GM21825 (cell line): ENCODE results near the gene ELMO2.

ENCODE experiments used
- ATAC-seq: cut with Tn5 transposase; IDR thresholded peaks from one replicate; pipeline ENCODE4 v1.9.1; 2021; ENCODE audit warnings: mild to moderate bottlenecking, moderate library complexity; ENCODE audit not compliant: unreplicated experiment

ELMO2 gene

GRCh38 chr20:46367967-46368901 lies 38.2 kb downstream of the ELMO2 start:
- no peak for ATAC-seq

- ATAC-seq, result no peak
Observed at GRCh38 chr20:46367234-46367633, 39.2 kb downstream of the ELMO2 start.

DNA sequence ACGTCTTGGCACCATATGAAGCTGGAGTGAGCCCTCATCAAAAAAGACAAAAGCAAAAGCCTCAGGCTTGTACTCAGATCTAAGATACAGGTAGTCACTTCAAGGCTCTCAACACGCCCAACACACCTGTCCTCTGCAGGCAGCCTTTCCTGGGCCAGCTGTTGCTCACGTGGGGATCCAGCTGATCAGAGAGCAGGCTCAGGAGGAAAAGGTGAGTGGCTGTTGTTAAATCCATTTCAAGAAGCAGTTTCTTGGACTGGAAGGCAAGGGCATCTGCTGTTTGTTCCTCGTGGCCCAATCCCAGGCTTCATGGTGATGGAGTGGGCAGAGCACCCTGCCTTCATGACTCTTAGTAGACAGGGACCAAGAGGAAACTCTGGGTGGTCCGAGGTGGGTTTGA lies 39.6 kb downstream of the ELMO2 start:
- no peak for ATAC-seq

DNA sequence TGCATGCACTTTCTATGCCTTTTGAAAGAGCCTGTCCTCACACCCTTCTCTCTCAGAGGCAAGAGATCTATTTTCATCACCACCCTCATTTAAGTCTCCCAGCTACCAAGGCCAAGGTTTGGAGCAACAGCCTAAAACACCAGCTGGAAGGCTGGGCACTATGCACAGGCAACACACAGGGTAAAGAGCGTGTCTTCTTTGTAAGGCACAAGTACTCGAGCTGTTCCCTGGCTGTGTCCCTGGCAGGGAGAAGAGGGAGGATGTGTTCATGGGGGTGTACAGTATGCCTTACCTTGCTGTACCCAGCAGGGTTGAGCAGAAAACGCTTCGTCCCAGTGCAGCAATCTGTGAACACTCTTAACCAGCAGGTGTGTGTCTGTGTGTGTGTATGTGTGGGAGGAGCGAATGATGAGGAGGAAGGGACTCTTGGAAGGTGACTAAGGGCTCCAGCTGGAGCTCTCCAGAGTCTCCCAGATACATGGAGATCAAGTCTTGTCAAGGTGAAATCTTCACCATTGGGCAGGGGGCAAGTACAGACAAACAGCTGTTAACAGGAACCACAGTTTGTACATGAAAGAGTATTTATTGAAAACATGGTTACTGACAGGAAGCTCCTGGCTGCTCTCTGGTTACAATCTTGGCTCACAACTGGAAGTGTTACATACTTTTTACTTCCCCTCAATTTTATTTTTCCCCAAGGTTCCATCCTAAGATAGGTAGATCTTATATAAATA lies 40.8 kb downstream of the ELMO2 start:
- ATAC-seq, result no peak

DNA sequence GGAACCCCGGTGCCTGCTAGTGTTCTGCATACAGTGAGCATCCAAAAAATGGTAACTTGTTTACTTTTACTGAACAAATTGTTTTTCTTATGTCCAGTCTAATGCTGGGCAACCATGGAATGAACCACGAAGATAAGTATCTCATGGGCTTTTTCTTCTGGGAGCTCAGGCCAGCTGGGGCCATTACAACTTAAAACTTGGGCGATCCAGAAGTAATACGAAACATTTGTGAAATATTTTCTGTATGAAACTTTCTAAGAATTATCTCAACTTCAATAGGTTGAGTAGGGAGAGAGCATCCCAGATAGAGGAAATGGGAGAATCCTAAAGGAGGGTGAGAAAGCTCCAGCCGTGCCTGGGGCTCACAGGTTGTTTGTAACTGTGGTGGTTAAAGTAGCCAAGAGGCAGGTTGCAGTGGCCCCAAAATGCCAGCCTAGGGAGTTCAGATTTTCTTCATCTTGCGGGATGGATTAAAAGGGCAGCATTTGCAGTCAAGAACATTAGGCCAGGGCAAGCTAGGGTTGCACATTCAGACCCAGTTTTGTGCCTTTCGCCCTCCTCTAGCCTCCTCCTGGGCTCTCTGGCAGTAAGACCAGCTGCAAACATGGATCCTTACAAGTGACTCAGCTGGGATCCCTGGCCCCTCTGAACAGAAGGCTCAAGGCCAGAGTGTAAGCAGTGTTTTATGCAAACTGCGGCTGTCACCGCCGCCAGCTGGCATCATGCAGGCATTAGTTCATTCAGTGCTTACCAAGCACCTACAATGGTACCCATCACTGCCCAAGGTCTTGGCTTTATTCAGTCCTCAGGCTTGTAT lies 41.5 kb downstream of the ELMO2 start:
- no peak for ATAC-seq

DNA sequence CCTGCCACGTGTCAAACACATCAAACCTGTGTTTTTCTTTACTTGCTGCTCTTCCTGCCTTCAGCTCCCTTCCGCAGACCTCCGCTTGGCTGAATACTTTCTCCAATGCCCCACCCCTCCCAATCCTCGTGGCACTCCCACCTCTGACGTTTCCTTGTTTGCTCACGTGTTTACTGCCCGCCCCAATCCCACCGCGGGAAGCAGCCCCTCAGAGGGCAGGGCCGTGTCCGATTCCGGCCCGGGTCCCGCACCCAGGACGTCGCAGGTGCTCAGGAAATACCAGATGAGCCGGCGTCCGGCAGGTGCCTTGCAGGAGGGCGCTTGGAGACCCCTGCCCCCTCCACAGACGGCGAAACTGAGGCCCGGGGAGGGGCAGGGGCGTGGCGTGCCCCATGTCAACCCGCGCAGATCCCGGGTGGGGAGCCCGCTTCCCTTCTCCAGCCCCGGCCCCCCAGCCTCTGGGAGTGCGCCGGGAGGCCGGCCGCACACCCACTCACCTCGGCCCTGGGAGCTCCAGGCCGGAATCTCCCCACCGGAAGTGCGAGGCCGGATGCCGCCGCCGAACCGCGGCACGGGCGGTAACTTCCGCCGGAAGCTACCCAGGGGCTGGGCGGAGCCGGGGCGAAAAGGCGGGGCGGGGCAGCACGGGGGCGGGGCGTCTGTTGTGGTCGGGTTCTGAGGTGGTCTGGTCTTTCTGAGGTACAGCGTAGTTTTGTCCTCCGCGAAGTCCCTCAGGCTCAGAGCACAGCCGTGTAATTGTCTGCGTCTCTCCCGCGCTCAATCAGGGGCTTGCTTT lies 42.3 kb downstream of the ELMO2 start:
- peak; percentile 54 for ATAC-seq

DNA sequence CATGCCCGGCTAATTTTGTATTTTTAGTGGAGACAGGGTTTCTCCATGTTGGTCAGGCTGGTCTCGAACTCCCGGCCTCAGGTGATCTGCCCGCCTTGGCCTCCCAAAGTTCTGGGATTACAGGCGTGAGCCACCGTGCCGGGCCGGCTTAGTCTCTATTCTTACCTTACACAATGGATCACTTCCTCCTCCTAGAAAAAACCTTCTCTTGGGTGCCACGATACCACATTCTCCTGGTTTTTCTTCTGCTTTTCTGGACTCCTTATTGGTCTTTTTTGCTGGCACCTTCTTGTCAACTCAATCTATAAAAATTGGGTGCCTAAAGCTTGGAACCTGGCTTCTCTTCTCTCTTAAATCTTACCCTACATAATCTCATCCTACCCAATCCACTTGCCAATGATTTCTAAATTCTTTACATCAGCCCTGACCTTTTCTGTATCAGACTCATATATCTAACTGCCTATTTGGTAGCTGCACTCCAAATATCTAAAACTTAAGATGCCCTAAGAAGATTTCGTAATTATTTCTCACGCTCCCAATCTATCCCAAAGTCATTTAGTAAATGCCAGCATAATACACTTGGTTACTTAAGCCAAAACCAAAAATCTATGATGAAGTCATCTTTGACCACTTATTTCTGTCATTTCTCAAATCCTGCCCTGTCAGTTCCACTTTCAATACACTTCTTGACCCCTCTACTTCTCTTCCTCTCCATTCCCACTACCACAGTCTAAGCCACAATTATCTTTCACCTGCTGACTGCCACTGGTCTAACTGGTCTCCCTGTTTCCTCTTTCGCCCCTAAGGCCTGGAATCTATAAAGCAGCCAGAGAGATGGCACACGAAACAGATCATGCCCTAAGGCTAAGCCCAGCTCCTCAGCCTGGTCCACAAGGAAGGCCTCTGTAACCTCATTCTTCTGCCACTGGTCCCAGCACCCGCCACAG lies 43.2 kb downstream of the ELMO2 start:
- peak; percentile 4 for ATAC-seq

GRCh38 chr20:46361811-46362210 lies 44.6 kb downstream of the ELMO2 start:
- ATAC-seq, result no peak

GRCh38 chr20:46361381-46361780 lies 45.0 kb downstream of the ELMO2 start:
- ATAC-seq, result no peak

DNA sequence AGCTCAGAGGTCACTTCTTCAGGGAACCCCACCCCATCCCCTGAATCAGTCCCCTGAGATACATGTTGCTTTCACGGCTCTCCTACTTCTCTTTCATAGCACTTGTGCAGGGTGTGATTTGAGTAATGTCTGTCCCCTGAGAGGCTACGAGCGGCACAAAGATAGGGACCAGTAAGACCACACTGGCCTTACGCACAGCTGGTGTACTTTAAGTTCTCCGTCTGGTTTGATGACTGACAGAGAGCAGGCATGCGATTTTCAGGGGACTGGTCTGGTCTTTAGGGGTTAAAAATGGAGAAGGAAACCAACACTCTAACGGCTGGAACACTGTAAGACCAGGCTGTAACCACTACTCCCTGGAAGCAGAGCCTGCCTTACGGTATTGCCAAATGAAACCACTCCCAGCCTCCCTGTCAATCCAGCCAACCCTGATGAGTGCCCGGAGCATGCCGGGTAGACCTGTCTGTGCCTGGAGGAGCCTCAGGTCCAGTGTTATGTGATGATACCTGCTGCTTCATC lies 47.1 kb downstream of the ELMO2 start:
- ATAC-seq, result no peak

DNA sequence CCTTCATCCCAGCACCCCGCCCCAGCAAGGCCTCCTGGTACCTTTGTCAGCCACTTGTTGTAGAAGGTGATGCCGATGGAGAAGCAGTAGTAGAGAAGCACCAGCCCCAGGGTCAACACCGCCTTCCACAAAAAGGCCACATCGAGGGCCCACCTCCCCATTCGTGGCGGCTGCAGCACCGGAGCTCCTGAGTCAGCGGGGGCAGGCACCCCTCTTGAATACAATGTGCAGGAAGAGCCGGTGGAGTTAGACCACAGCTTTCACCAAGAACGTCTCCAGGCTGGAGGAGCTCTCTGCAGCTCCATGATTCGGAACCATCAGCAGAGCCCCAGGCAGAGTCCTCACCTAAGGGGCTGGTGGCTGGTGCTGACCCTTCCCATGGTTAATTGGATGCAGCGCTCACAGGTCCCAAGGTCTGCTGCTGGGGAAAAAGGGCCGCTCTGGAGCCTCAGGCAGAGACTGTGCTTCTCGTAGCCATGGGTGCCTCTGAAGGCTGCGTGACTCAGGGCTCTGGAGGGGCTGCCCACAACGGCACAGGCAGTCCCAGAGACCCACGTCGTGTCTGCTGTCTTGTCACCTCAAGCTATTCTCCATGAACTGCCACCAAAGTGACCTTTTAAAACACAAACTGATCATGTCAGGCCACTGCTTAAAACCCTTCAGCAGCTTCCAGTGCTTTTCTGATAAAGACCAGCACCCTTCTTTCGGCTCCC lies 47.9 kb downstream of the ELMO2 start:
- ATAC-seq, result no peak

- ATAC-seq, result no peak
Observed at GRCh38 chr20:46357030-46357514, 49.3 kb downstream of the ELMO2 start.

DNA sequence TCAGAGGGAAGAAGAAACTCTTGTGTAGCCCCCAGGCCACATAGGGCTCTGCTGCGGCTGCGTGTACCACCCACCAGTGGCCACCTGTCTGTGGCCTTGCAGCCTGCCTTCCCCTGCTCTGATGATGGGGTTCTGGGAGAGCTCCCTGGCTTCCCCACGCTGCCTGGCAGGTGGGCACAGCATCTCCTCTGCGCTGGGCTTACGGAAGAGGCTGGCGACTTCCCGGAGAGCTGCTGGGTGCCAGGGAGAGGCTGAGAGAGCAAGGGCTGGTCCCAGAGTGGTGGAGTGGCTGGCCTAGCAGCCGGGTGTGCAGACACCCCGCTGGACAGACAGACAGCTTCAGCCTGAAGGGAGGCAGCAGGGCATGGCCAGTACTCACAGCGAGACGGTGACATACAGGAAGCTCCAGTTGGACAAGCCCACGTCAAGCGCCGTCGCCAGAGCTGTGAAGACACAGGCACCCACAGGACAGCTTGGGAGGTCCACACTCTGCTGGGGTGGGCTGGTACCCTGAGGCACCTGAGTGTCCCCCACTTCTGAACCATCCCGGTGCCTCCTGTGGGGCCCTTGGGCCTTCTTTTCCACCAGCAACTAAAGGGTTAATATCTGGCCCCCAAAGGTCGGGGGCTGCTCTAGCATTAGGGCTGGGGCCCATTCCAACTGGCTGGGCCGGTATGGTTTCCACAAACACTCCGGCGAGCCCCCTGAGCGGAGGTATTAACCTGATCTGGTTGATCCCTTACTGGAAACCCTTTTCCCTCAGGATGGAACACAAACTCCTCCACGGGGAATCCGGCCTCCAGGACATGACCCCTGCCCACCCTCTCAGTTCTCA lies 50.0 kb downstream of the ELMO2 start:
- ATAC-seq, result no peak

- ATAC-seq, result no peak
Observed at GRCh38 chr20:46355778-46356177, 50.6 kb downstream of the ELMO2 start.

DNA sequence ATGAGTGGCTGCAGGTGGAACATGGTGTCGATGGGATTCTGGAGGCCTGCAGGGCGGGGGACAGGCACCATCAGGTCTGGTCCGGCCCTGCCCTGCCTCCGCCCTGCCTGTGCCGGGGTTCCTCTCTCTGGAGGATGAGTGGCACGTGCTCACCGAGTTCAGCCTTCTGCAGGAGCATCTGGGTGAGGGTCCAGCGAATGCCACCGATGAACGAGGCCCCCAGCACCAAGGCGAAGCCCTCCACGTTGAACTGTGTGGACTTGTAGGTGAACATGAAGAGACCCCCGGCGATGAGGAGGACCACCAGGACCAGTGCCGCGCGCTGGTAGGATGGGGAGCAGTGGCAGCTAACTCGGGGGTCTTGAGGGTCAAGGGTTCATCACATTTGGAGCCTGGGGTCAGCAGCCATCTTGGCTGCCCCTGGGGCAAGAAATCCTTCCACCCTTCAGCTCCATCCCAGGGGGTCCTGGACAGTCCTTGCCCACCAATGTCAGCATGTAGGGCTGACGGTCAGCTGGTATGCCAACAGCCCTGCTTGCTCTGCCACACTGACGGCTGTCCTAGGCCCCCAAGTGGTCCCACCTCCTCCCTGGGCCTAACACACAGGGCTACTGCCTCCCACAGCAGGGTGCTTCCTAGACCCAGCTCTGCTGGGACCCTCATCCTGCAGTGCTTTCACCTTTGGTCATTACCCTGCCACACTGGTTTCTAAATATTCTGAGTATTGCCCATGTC lies 51.3 kb downstream of the ELMO2 start:
- ATAC-seq, result no peak

GRCh38 chr20:46354207-46354555 lies 52.2 kb downstream of the ELMO2 start:
- ATAC-seq, result no peak
